Measurements from ENCODE around the gene FAM227B. TPM values are rescaled to one million over a fixed set of nuclear protein-coding genes. Genes with fewer than 3 reads are reported as not detected.
"Not testable (repeated sequence)": the region's sequence is repeated elsewhere in the genome, so short reads cannot be mapped to it uniquely, and the experiment has no call there.

The FAM227B gene
- total RNA-seq, 1 donor from 2014 or later = 5.1 TPM

GRCh38 chr15:49492151-49492550, 128.5 kb downstream of the FAM227B start:
- Histone ChIP-seq H3K9me3 (no peaks in the 10 kb centered on the region), H3K27me3 (ENCODE audit: low read depth) (no peaks in the 10 kb centered on the region), H3K4me1 (no peaks in the 10 kb centered on the region), H3K27ac (no peak overlapping the region), H3K4me3 (no peak overlapping the region), H3K36me3 (no peaks in the 10 kb centered on the region)
- ATAC-seq (no peak), DNase-seq (no peak)
- intact Hi-C loops (cut with DNase I) = no loop called here
- TF ChIP-seq CTCF (IDR thresholded peaks at IDR 0.05) = no peak

GRCh38 chr15:49490966-49491365, 129.7 kb downstream of the FAM227B start:
- DNase-seq (no peak), ATAC-seq (no peak)
- intact Hi-C loops (cut with DNase I) = no loop called here
- no peak overlapping the region for H3K4me3 ChIP-seq
- H3K36me3 ChIP-seq = no peaks in the 10 kb centered on the region
- no peak overlapping the region for H3K27ac ChIP-seq
- H3K4me1 ChIP-seq = no peaks in the 10 kb centered on the region
- TF ChIP-seq CTCF (IDR thresholded peaks at IDR 0.05) = no peak
- H3K27me3 ChIP-seq (ENCODE audit: low read depth) = no peaks in the 10 kb centered on the region
- no peaks in the 10 kb centered on the region for H3K9me3 ChIP-seq

GRCh38 chr15:49485401-49485800, 135.2 kb downstream of the FAM227B start:
- H3K9me3 ChIP-seq; H3K4me3 ChIP-seq; H3K36me3 ChIP-seq; DNase-seq; H3K27me3 ChIP-seq (ENCODE audit: low read depth); ATAC-seq; H3K27ac ChIP-seq; H3K4me1 ChIP-seq; intact Hi-C loops (cut with DNase I): not testable (repeated sequence)

- H3K36me3 ChIP-seq; H3K4me1 ChIP-seq; ATAC-seq; H3K9me3 ChIP-seq; H3K27me3 ChIP-seq (ENCODE audit: low read depth); intact Hi-C loops (cut with DNase I); H3K4me3 ChIP-seq; H3K27ac ChIP-seq; DNase-seq: not testable (repeated sequence)
Observed at GRCh38 chr15:49478982-49479381, 141.6 kb downstream of the FAM227B start.

- H3K4me1 ChIP-seq; H3K27me3 ChIP-seq (ENCODE audit: low read depth); H3K4me3 ChIP-seq; H3K27ac ChIP-seq; H3K9me3 ChIP-seq; H3K36me3 ChIP-seq; ATAC-seq; DNase-seq; intact Hi-C loops (cut with DNase I): not testable (repeated sequence)
Observed at GRCh38 chr15:49478021-49478420, 142.6 kb downstream of the FAM227B start.

- no peaks in the 10 kb centered on the region for H3K9me3 ChIP-seq
- H3K4me1 ChIP-seq = peaks cover 5% of the 10 kb centered on the region
- H3K27ac ChIP-seq = no peak overlapping the region
- no peaks in the 10 kb centered on the region for H3K36me3 ChIP-seq
- H3K27me3 ChIP-seq (ENCODE audit: low read depth) = no peaks in the 10 kb centered on the region
- no peak overlapping the region for H3K4me3 ChIP-seq
- DNase-seq (no peak), ATAC-seq (no peak)
- TF ChIP-seq CTCF (IDR thresholded peaks at IDR 0.05) = no peak
- intact Hi-C loops (cut with DNase I) = no loop called here
Observed at GRCh38 chr15:49473031-49473430, 147.6 kb downstream of the FAM227B start.

- H3K36me3 ChIP-seq = no peaks in the 10 kb centered on the region
- peaks cover 5% of the 10 kb centered on the region for H3K4me1 ChIP-seq
- H3K27ac ChIP-seq = no peak overlapping the region
- ATAC-seq = no peak
- no peaks in the 10 kb centered on the region for H3K27me3 ChIP-seq (ENCODE audit: low read depth)
- intact Hi-C loops (cut with DNase I) = no loop called here
- no peaks in the 10 kb centered on the region for H3K9me3 ChIP-seq
- no peak overlapping the region for H3K4me3 ChIP-seq
- no peak for DNase-seq
- no peak for TF ChIP-seq CTCF (IDR thresholded peaks at IDR 0.05)
Observed at GRCh38 chr15:49472338-49472737, 148.3 kb downstream of the FAM227B start.
